ENCODE data around the gene ST3GAL5. TPM values are rescaled to one million over a fixed set of nuclear protein-coding genes. Genes with fewer than 3 reads are reported as not detected.

Gene ST3GAL5
- total and polyA plus RNA-seq, 2 donors (not counting 1 experiment from before 2014, with no cell fraction given), result 42.6 to 94.3 TPM

GRCh38 chr2:85802354-85803103 lies 86.3 kb downstream of the ST3GAL5 start:
- Mint-ChIP-seq H3K4me1 (peaks cover 6% of the 10 kb centered on the region), H3K27me3 (peaks cover 31% of the 10 kb centered on the region), H3K27ac (no peak overlapping the region), H3K4me3 (no peak overlapping the region), H3K9me3 (ENCODE audit: insufficient read depth) (peaks cover 2% of the 10 kb centered on the region)
- TF ChIP-seq CTCF (IDR thresholded peaks at IDR 0.05) (no peak), EZH2 (IDR thresholded peaks at IDR 0.05; ENCODE audit: borderline replicate concordance, insufficient read depth, low read depth, low read length, poor library complexity, severe bottlenecking) (no peak)
- Histone ChIP-seq H3K27me3 (replicated peaks in 1 of 4; ENCODE audit: control extremely low read depth in 1 of 4, control insufficient read depth in 3 of 4, insufficient read depth in 4 of 4, low read length in 3 of 4) (peaks cover 0 to 24% (median 6%) of the 10 kb centered on the region in 4 experiments), H3K4me3 (ENCODE audit: control extremely low read depth in 1 of 5, extremely low read depth in 1 of 5, insufficient read depth in 1 of 5, low read depth in 2 of 5, low read length in 4 of 5) (no peak overlapping the region), H4K20me1 (ENCODE audit: control insufficient read depth, insufficient read depth, low read length, poor library complexity, severe bottlenecking) (no peaks in the 10 kb centered on the region), H3K79me2 (ENCODE audit: control insufficient read depth, insufficient read depth, low read length) (no peaks in the 10 kb centered on the region), H3K9ac (ENCODE audit: low read length) (no peak overlapping the region), H3K27ac (ENCODE audit: low read length in 2 of 2) (no peak overlapping the region), H3K4me2 (replicated peaks; ENCODE audit: low read depth, low read length, poor library complexity, severe bottlenecking) (no peak overlapping the region), H3K4me1 (ENCODE audit: control insufficient read depth in 2 of 2, insufficient read depth in 2 of 2, low read length in 2 of 2) (no peaks in the 10 kb centered on the region), H3K9me3 (ENCODE audit: control extremely low read depth in 1 of 3, control insufficient read depth in 2 of 3, insufficient read depth in 1 of 3, low read length in 2 of 3) (peaks cover 0 to 17% (median 8%) of the 10 kb centered on the region in 3 donors), H3K36me3 (replicated peaks in 1 of 2; ENCODE audit: control extremely low read depth in 1 of 2, control insufficient read depth in 1 of 2, extremely low read depth in 1 of 2, insufficient read depth in 2 of 2, low read length in 1 of 2) (no peaks in the 10 kb centered on the region), H2AFZ (ENCODE audit: insufficient read depth, low read depth, low read length, poor library complexity, severe bottlenecking) (no peak overlapping the region)
- ChIA-PET POLR2A (interaction anchor here (0.9 kb wide), 1 partner anchor 8 kb away, joined by 3 read pairs; no protein-coding TSS in a partner anchor), CTCF (interaction anchor here (1.4 to 2.6 kb wide), 2 partner anchors 14 to 74 kb away, joined by 7 to 10 read pairs; no protein-coding TSS in a partner anchor)
- WGBS (ENCODE audit: insufficient coverage), result 81% methylated on average over 4 of the region's 9 CpGs
- DNase-seq (no peak), ATAC-seq (ENCODE audit: low read depth) (no peak)
- intact Hi-C loops (cut with micrococcal nuclease), result no loop called here

DNA sequence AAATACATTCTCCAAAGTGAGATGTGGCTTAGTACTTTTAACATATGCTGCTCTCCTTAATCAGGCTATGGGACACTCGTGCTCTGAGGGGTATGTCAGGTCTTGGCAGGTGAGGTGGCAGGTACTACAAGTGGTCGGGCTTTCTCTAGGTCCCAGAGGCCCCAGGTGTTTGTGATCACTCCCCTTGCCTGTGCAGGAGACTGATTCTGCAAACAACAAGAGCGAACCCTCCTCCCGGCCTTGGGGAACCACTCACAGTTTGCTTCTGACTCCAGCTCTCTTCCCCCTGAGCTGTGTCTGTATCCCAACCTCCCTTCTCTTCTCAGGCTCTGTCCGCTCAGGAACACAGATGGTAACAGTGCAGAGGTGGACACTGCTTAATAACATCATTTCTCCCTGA lies 86.9 kb downstream of the ST3GAL5 start:
- ChIA-PET CTCF (interaction anchor here (1.4 to 2.6 kb wide), 2 partner anchors 14 to 73 kb away, joined by 7 to 10 read pairs; no protein-coding TSS in a partner anchor), POLR2A (no interaction called here)
- Histone ChIP-seq H2AFZ (ENCODE audit: insufficient read depth, low read depth, low read length, poor library complexity, severe bottlenecking) (no peak overlapping the region), H3K27me3 (replicated peaks in 1 of 4; ENCODE audit: control extremely low read depth in 1 of 4, control insufficient read depth in 3 of 4, insufficient read depth in 4 of 4, low read length in 3 of 4) (peaks cover 0 to 24% (median 6%) of the 10 kb centered on the region in 4 experiments), H3K9ac (ENCODE audit: low read length) (no peak overlapping the region), H3K4me3 (ENCODE audit: control extremely low read depth in 1 of 5, extremely low read depth in 1 of 5, insufficient read depth in 1 of 5, low read depth in 2 of 5, low read length in 4 of 5) (no peak overlapping the region), H3K79me2 (ENCODE audit: control insufficient read depth, insufficient read depth, low read length) (no peaks in the 10 kb centered on the region), H3K27ac (ENCODE audit: low read length in 2 of 2) (no peak overlapping the region), H4K20me1 (ENCODE audit: control insufficient read depth, insufficient read depth, low read length, poor library complexity, severe bottlenecking) (no peaks in the 10 kb centered on the region), H3K36me3 (replicated peaks in 1 of 2; ENCODE audit: control extremely low read depth in 1 of 2, control insufficient read depth in 1 of 2, extremely low read depth in 1 of 2, insufficient read depth in 2 of 2, low read length in 1 of 2) (no peaks in the 10 kb centered on the region), H3K4me2 (replicated peaks; ENCODE audit: low read depth, low read length, poor library complexity, severe bottlenecking) (no peak overlapping the region), H3K4me1 (ENCODE audit: control insufficient read depth in 2 of 2, insufficient read depth in 2 of 2, low read length in 2 of 2) (no peaks in the 10 kb centered on the region), H3K9me3 (ENCODE audit: control extremely low read depth in 1 of 3, control insufficient read depth in 2 of 3, insufficient read depth in 1 of 3, low read length in 2 of 3) (peaks cover 0 to 17% (median 8%) of the 10 kb centered on the region in 3 donors)
- WGBS (ENCODE audit: insufficient coverage), result 87% methylated on average over 5 of the region's 5 CpGs
- peaks cover 2% of the 10 kb centered on the region for H3K9me3 Mint-ChIP-seq (ENCODE audit: insufficient read depth)
- peaks cover 37% of the 10 kb centered on the region for H3K27me3 Mint-ChIP-seq
- peaks cover 6% of the 10 kb centered on the region for H3K4me1 Mint-ChIP-seq
- ATAC-seq (ENCODE audit: low read depth) (no peak), DNase-seq (no peak)
- no peak overlapping the region for H3K27ac Mint-ChIP-seq
- H3K4me3 Mint-ChIP-seq, result no peak overlapping the region
- no peak for TF ChIP-seq CTCF (IDR thresholded peaks at IDR 0.05)
- TF ChIP-seq EZH2 (IDR thresholded peaks at IDR 0.05; ENCODE audit: borderline replicate concordance, insufficient read depth, low read depth, low read length, poor library complexity, severe bottlenecking), result no peak
- intact Hi-C loops (cut with micrococcal nuclease), result no loop called here

Data from B cell (primary cell).